ENCODE measurements around the gene HSD17B12. TPM values are rescaled to one million over a fixed set of nuclear protein-coding genes. Genes with fewer than 3 reads are reported as not detected.
A peak's percentile ranks its signal among the peaks of the same experiment; 100 is the strongest.

HSD17B12 gene
- total RNA-seq, 6 donors from 2014 or later, result 26.6 to 107 (median 74.4) TPM

DNA sequence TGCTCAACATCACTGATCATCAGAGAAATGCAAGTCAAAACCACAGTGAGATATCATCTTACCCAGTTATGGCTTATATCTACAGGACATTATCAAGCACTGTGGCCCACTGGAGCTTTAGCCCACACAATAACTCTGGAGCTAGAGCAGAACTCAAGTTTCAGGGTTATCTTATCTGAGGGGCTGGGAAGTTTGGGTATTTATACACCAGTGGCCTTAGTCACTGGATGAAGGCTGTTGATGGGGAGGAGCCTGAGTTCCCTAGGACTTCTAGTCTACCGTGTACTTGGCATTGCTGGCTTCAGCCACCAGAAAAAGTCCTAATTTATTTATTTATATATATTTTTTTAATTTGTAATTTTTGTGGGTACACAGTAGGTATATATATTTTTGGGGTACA lies 19.3 kb downstream of the HSD17B12 start:
- Histone ChIP-seq H3K4me3 (no peak overlapping the region), H3K4me1 (peaks cover 0 to 2% (median 0%) of the 10 kb centered on the region in 4 donors), H3K27ac (no peak overlapping the region), H3K9me3 (peaks cover 0 to 5% (median 2%) of the 10 kb centered on the region in 4 donors), H3K36me3 (no peaks in the 10 kb centered on the region), H3K27me3 (no peaks in the 10 kb centered on the region)
- TF ChIP-seq POLR2A (IDR thresholded peaks at IDR 0.05) (no peak), POLR2AphosphoS5 (IDR thresholded peaks at IDR 0.05) (no peak), EP300 (IDR thresholded peaks at IDR 0.05) (no peak)
- TF ChIP-seq, protein P1, sequence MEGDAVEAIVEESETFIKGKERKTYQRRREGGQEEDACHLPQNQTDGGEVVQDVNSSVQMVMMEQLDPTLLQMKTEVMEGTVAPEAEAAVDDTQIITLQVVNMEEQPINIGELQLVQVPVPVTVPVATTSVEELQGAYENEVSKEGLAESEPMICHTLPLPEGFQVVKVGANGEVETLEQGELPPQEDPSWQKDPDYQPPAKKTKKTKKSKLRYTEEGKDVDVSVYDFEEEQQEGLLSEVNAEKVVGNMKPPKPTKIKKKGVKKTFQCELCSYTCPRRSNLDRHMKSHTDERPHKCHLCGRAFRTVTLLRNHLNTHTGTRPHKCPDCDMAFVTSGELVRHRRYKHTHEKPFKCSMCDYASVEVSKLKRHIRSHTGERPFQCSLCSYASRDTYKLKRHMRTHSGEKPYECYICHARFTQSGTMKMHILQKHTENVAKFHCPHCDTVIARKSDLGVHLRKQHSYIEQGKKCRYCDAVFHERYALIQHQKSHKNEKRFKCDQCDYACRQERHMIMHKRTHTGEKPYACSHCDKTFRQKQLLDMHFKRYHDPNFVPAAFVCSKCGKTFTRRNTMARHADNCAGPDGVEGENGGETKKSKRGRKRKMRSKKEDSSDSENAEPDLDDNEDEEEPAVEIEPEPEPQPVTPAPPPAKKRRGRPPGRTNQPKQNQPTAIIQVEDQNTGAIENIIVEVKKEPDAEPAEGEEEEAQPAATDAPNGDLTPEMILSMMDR (IDR thresholded peaks at IDR 0.05), result no peak
- no peak for ATAC-seq (ENCODE audit: low FRiP score in 2 of 2)
- no peak for DNase-seq
- WGBS, 2 donors, result 91 to 93% methylated on average over 1 of the region's 1 CpG

DNA sequence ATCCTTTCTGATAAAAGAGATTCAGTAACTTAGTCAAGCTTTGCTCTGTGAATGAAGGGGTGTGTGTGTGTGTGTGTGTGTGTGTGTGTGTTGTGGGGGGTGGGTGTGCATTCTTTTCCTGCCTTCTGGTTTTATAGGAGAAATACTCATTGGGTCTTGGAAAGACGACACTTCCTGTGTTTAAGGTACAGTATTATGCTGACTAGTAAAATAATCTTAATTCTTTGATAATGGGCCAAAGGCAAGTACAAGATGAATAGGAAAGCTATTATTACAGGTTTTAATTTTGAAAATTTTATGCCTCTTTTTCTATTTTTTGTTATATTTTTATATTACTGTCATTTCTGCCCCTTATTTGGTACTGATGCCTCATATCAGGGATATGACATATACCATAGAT lies 26.1 kb downstream of the HSD17B12 start:
- Histone ChIP-seq H3K9me3 (no peaks in the 10 kb centered on the region), H3K27me3 (no peaks in the 10 kb centered on the region), H3K4me1 (no peaks in the 10 kb centered on the region), H3K4me3 (no peak overlapping the region), H3K27ac (no peak overlapping the region), H3K36me3 (no peaks in the 10 kb centered on the region)
- no peak for ATAC-seq (ENCODE audit: low FRiP score in 2 of 2)
- 69 to 86% methylated on average over 1 of the region's 1 CpG for WGBS, 2 donors
- no peak for DNase-seq
- TF ChIP-seq POLR2AphosphoS5 (IDR thresholded peaks at IDR 0.05) (no peak), POLR2A (IDR thresholded peaks at IDR 0.05) (no peak), EP300 (IDR thresholded peaks at IDR 0.05) (no peak)
- TF ChIP-seq, protein P1 (IDR thresholded peaks at IDR 0.05), result no peak

DNA sequence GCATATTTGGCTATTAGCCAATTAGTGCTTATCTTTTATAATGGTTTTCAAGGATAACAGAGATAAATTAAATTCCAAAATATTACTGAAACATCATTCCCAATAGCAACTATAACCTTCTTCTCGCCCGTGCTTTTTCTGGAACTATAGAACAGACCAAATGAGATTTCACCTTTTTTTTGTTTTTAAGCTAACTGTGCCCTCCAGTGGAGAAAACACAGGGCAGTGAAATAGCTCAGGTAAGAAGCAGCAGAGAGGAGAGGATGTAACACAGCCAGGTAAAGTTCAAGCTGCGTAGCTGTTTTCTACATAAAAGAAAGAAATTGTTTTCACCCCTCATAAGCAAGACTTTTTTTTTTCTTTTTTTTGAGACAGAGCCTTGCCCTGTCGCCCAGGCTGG lies 28.2 kb downstream of the HSD17B12 start:
- Histone ChIP-seq H3K27ac (no peak overlapping the region), H3K27me3 (no peaks in the 10 kb centered on the region), H3K4me3 (no peak overlapping the region), H3K9me3 (no peaks in the 10 kb centered on the region), H3K36me3 (no peaks in the 10 kb centered on the region), H3K4me1 (no peaks in the 10 kb centered on the region)
- no peak for DNase-seq
- WGBS, 2 donors, result 69 to 70% methylated on average over 4 of the region's 4 CpGs
- TF ChIP-seq, protein P1 (IDR thresholded peaks at IDR 0.05), result peak in 2 of 6 experiments; percentile 29 to 32
- no peak for TF ChIP-seq POLR2AphosphoS5 (IDR thresholded peaks at IDR 0.05)
- ATAC-seq (ENCODE audit: low FRiP score in 2 of 2), result no peak

DNA sequence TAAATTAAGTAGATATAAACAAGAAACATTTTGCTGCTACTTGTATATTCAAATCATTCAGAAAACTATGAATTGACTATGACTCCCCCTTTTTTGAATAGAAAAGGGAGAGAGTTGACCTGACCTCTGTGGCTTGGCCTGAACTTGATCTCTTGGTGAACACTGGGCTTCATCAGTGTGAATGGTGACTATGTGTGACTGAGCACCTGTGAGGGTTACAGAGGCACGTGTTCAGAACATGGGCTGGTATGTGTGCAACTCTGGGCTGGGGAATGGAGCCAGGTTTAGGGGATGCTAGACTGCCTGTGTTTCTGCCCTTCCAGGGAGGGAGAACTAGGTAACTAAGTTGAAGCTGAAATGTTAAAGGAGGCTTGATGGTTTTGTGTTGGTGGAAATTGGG lies 29.2 kb downstream of the HSD17B12 start:
- Histone ChIP-seq H3K4me3 (no peak overlapping the region), H3K9me3 (no peaks in the 10 kb centered on the region), H3K27me3 (no peaks in the 10 kb centered on the region), H3K36me3 (no peaks in the 10 kb centered on the region), H3K27ac (no peak overlapping the region), H3K4me1 (no peaks in the 10 kb centered on the region)
- DNase-seq (no peak), ATAC-seq (ENCODE audit: low FRiP score in 2 of 2) (no peak)
- WGBS, 2 donors, result 100% methylated on average over 1 of the region's 1 CpG
- TF ChIP-seq POLR2A (IDR thresholded peaks at IDR 0.05) (no peak), POLR2AphosphoS5 (IDR thresholded peaks at IDR 0.05) (no peak), EP300 (IDR thresholded peaks at IDR 0.05) (no peak)
- TF ChIP-seq, protein P1 (IDR thresholded peaks at IDR 0.05), result no peak

DNA sequence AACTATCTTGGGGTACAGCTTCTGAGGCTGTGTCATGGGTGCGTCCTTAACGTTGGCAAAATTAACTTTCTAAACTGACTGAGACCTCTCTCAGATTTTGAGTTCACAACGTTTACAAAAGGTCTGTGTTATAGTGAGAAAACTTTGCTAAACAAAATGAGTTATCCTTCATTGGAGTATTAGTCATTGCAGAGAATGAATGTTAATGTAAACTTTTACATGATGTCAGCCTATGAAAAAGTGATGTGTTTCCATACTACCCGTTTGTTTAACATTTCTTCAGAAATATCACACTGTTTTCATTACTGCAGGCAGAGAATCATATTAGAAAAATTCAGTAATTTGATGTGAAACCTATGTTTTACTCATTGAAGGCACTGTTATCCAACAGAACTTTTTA lies 32.1 kb downstream of the HSD17B12 start:
- no peak overlapping the region for H3K4me3 ChIP-seq
- H3K36me3 ChIP-seq, result no peaks in the 10 kb centered on the region
- H3K27ac ChIP-seq, result no peak overlapping the region
- no peak for TF ChIP-seq EP300 (IDR thresholded peaks at IDR 0.05)
- DNase-seq (no peak), ATAC-seq (ENCODE audit: low FRiP score in 2 of 2) (no peak)
- 85 to 86% methylated on average over 4 of the region's 4 CpGs for WGBS, 2 donors
- no peaks in the 10 kb centered on the region for H3K9me3 ChIP-seq
- no peaks in the 10 kb centered on the region for H3K27me3 ChIP-seq
- H3K4me1 ChIP-seq, result no peaks in the 10 kb centered on the region
